HG02571 (cell line): ENCODE results near the gene RPGR.

Experiments used
- ATAC-seq: cut with Tn5 transposase; IDR thresholded peaks from one replicate; pipeline ENCODE4 v1.9.1; 2021; ENCODE audit warnings: mild to moderate bottlenecking, moderate library complexity; ENCODE audit not compliant: unreplicated experiment

Gene RPGR

DNA sequence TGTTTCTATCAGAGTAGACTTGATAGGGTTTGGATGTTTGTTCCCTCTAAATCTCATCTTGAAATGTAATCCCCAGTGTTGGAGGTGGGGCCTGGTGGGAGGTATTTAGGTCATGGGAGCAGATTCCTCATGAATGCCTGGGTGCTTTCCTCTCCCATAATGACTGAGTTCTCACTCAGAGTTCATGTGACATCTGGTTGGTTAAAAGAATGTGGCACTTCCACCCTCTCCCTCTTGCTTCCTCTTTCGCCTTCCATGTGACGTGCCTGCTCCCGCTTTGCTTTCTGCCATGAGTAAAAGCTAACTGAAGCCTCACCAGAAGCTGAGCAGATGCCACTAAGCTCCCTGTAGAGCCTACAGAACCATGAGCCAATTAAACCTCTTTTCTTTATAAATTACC, 59.3 kb downstream of the RPGR start:
- no peak for ATAC-seq

DNA sequence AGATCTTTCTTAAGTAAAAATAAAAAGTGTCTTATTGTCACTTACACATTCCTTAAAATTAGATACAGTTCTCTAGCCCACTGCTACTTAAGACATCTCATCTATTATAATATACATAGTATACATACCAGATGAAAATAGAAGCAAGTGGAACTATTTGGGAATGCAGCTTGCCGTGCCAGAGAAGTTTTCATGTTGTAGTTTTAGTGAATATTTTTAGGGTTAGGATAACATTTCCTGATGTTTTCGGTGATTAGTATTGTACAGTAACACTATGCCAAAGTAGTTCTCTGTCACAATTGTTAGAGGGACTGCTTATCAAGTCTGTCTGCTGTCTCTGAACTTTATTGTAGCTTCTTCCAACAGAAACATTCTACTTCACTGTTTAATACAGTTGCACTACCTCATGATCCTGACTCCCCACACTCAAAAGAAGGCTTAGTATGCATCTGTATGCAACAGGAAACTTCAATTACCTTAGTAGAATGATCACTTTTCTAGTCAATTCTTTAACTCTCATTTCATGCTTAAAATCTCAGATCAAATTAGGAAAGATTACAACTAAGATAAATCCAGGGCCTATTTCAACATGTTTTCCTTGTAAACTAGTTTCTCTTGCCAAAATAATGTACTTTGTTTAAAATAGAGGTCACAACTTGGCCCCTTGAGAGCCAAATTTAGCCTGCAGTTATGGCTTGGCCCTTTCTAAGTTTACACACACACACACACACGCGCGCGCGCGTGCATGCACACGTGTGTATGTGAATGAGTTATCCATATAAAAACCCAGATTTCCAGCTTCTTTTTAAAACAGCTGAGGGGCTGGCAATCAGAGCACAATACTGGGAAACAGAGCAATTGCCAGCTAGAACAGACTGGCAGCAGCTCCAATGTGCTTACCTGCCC, 64.3 kb downstream of the RPGR start:
- no peak for ATAC-seq

DNA sequence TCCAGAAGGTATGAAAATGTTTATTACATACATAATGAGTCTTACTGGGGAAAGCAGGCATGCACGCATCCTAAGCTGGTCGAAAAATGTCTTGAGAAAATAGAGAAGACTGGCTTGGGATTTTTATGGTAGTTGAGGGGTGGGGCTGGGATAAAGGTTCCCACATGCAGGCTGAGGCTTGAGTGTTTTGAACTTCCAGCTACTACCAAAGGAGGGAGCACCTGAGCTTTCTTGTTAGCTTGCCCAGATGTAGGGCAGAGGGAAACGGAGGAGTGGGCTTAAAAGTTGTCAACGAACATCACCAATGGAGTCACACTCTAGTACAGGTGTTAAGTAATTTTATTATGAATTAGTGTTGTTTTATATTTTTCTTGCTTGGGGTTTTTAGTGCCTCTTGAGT, 67.1 kb downstream of the RPGR start:
- no peak for ATAC-seq

DNA sequence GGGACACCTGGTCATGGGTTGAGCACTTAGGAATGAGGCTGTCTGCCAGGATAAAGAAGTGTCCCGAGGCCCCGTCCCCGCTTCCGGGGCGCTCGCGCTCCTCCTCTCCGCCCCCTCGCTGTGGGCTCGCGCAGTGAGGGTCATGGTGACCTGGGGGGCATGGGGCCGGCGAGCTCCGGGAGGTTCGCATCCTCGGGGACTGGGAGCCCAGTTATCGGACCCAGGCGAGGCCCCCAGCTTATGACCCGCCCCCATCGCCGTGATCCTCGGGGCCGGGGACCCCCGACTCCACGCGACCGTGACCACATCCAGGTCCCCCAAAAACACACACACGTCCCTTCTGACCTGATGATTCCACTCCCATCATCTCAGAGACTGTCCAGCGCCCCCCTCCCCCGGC, 71.3 kb downstream of the RPGR start:
- ATAC-seq = no peak

DNA sequence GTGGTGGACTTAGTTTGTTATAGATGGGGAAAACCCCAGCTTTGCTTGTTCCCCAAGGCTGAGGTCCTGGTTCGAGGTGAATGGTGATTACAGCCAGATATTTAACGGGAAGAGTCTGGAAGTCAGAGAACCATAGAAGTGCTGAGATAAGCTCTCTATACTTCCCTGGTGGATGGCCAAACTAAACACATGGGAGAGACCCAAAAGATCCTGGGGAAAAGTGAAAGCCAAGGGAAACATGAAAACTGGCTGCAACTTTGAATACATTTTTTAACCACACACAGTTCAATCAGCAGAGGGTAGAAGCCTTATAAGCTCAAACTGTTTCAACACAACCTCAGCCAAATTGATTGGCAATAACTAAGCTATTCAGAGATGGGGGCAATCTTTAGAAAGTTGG, 77.3 kb downstream of the RPGR start:
- no peak for ATAC-seq

DNA sequence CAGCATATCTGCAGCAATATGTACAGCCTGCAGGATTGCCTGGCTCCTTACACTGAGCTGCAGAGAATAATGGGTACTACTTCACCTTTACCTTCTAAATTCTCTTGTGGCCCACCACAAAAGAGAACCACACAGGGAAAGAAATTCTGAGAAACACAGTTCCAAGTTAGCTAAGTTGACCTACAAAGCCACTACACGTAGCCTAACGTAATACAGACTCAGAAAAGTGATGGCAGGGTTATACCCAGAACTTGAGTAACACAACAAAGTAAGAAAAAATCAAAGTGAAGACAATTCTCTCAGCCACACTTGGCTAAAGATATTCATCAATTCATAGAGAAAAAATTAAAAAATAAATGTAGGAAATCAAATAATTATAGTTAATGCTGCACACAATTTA, 80.3 kb downstream of the RPGR start:
- ATAC-seq = no peak

DNA sequence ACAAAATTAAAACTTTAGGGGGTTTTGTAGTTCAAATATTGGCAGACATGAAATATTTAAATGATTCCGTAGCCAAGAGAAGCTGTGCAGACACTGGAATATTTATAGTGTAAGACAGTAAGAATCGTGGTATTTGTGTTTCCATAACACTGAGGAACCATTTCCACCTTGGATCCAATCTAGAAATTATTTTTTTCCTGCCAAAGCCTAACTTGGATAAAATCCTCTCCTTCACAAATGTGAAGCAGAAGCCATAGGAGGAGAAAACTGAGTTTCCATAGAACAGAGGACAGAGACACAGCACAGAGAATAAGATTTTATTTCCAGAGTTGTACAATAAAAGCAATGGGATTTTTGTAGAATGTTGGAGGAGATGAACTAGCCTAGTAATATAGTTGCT, 86.8 kb downstream of the RPGR start:
- ATAC-seq = no peak

DNA sequence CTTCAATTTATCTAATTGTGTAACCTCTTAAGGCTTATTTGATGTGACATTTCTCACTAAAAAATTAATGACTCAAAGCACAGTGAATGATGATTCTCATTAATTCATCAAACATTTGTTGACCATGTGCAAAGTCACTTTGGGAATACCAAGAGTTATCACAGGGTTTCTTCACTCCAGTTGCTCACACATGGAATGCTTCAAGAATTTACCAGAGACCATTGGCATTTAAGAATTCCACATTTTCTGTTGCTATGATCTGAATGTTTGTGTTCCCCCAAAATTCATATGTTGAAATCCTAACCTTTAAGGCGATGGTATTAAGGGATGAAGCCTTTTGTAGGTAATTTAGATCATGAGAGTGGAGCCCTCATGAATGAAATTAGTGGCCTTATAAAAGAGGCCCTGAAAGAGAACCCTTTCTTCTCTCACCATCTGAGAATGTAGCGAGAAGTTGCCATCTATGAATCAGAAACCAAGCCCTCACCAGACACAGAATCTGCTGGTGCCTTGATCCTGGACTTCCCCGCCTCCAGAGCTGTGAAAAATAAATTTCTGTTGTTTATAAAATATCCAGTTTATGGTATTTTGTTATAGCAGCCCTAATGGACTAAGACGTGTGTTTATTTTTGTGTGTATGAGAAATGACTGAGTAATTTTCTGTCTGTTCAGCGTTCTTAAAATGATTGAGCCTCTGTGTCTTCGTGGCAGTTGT, 90.3 kb downstream of the RPGR start:
- ATAC-seq = no peak

DNA sequence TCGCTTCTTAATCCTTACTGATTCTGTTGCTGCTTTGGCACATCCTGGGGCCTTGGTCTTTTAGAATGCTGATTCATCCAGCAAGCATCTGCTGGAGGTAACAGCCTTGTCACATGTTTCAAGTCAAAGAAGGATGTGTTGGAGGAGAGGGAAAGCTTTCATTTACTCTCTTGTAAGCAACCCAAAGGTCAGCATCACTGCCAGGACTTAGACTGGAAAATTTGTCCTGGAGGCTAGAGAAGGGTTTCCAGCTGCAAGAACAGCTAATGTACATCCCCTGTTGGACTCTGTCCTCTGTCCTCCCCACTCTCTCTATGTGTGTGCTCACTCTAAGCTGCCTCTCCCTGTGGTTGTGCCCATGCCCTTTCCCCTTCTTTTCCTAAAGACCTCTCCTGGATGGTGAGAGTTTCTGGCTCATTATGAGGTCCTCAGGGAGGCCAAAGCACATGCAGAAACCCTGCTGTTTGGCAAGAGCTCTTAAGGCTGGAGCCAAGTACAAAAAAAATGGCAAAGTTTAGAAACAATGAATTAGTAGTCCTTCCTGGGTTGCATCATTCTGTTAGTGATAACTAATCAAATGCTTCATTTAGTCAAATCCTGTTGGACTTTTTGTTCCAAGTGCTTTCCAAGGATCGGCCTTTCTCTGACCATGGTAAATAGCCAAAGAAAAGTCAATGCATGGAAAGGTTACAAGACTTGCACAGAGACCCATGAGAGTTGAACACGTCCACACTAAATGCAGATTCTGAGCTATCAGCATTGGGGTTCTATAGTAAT, 93.2 kb downstream of the RPGR start:
- no peak for ATAC-seq

DNA sequence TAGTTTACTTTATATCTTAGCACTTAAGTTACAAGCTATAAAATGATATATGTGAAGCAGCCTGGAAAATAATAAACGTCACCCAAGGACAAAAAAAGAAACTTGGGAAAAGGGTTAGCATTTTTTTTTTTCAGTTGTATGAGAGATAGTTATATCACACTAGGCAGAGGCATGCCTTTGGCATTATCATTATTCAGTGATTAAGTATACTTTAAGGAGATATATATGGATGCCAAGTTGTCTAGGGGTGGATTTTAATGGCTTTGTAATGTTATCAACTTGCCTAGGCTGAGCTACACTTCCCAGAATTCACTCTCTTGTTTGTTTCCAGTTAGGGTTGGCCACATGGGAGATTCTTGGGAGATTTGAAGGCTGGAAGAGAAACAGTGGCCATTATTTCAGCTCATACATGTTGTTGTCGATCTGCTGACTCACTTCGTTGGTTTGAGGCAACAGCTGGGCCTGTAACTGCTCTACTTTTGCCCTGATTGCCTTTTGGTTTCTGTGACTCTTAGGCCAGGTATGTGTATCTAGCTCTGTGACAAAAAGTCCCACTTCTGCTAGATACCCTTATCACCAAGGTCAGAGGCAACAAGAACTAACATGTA, 95.1 kb downstream of the RPGR start:
- no peak for ATAC-seq

DNA sequence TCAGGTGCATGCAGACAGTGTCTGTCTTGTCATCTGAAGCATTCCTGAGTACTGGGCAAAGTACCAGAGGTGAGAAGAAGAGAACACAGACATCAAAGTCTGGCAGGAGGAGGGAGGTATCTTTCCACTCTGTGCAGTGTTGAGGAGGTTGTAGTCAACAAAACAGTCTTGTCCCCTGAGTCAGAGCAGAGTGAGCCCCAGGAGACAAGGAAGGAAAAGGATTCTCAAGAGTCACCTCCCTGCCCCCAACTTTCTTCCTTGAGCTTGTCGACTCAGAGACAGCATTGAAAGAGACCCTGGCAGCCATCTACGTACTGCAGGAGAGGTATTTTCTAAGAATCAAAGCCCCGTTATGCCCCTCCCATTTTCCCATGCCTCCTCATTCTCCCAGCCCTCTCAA, 102.2 kb downstream of the RPGR start:
- ATAC-seq = no peak

DNA sequence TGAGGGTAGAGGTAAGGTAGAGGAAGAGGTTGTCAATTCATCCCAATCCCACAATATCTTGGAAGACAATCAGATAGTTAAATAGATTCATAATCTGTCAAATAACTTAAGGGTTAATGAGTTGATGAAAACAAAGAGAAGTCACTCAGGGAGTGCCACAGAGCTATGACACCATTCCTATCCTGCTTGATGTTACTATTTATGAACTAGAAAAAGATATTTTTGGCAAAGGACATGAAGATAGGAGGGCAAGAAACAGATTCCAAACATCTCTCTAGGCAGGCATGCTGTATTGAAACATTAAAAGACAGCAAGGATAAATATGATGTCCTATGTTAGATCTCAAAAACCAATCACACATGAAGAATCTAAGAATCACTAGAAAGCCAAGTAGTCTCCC, 103.1 kb downstream of the RPGR start:
- ATAC-seq = no peak

DNA sequence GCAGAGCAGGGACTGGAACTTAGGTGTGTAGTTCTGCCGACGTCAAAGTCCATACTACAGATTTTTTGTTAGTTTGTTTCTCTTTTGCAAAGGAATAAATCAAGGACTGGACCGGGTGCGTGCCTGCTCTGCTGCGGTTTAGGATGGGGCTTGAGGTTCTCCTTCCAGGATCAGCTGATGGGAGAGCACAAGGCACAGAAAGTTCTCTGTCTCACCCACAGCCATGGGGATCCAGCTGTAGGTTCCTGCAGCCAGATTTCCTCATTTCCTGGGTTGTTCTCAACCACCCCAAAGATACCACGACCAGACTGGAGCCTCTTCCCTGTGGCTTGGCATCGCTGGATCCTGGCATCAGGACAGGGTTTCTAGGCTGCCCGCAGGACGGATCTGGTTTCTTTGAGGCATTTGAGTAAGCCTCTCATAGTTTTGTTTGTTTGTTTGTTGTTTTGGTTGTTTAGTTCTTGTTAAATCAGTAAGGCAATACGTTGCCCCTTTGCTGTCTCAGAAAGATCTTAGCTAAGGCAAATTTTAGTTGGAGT, 105.8 kb downstream of the RPGR start:
- no peak for ATAC-seq

DNA sequence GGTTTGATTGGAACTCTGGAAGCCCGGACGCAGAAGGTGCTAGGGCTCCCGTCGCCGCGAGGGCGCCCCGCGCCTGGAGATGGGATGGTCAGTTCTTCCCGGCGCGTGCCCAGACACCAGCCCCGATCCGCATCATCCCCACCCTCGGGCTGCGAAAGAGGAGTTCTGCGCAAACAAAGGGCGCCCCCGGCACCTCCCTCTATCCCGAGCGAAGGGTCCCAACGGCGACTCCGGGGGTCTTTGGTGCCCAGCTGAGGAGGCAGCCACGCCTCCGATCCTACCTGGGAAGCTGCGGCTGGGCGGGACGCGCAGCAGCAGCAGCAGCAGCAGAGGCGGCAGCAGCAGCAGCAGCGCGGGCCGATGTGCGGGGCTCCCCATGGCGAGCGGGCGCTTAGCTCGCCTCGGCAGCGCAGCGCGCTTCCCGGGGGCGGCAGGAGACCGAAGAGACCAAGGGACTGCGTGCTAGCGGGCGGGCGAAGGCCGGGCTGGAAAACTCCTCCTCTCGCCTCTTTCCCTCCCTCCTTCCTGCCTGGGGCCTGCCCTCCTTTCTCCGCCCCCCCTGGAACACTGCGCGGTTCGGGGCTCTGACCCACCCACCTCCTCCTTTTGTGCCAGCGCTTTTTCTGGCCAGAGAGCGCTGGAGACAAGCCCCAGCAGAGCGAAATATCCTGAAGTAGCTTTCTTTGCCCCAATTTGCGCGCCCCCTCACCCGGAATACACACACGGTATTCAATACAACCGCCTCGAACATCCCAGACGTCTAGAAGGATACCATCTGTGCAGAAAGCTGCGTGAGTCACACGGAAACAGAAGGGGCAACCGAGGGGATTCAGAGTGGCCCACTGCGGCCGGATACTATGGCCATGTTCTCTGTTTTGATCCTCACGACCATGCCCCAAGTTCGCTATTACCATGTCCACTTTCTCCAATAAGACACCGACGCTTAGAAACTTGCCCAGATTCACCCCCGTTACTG, 106.6 kb downstream of the RPGR start, which contains the start of gene SRPX:
Gene SRPX, minus strand, starts transcription at position 457 of the 976 bp plus-strand sequence. Its CDS starts 79 bp downstream, at position 378.
- ATAC-seq = no peak

DNA sequence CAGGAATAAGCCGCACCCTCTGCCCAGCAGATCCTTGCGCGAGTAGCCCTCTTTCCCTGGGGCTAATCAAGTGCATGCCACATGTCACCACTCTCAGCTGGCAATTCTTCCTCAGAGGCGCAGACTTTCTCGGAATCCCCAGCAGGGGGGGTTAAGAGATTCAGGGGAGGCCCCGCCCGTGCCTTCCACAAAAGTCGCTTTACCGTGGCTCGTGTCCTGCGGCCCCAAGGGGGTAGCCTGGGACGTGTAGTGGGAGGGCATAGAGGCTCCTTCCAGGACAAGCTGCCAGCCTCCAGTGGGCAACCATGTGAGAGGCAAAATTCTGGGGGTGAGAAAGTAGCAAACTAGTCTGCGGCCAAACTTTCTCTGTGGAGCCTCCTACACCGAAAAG, 107.3 kb downstream of the RPGR start:
- no peak for ATAC-seq
